ENCODE measurements around the gene SYTL3. TPM values are rescaled to one million over a fixed set of nuclear protein-coding genes. Genes with fewer than 3 reads are reported as not detected.

Gene SYTL3
- total RNA-seq, 4 donors from 2014 or later: 1.8 to 5.7 (median 2.9) TPM

- H3K4me3 ChIP-seq (ENCODE audit: low read depth, poor library complexity, severe bottlenecking): no peak overlapping the region
- intact Hi-C loops (cut with DNase I; ENCODE audit: low total_unique reads): no loop called here
- no peak for DNase-seq (ENCODE audit: low spot score in 2 of 2)
- WGBS, 2 donors: 91 to 98% methylated on average over 3 of the region's 3 CpGs
- TF ChIP-seq POLR2A (IDR thresholded peaks at IDR 0.05): no peak
- no peak for TF ChIP-seq CTCF (IDR thresholded peaks at IDR 0.05)
These were observed 127.7 kb downstream of the SYTL3 start for GRCh38 chr6:158777510-158777909.

GRCh38 chr6:158778005-158778527 lies 128.2 kb downstream of the SYTL3 start:
- no peak overlapping the region for H3K4me3 ChIP-seq (ENCODE audit: low read depth, poor library complexity, severe bottlenecking)
- 76 to 87% methylated on average over 6 of the region's 6 CpGs for WGBS, 2 donors
- DNase-seq (ENCODE audit: low spot score in 2 of 2): peak in 1 of 2 donors; percentile 72
- TF ChIP-seq POLR2A (IDR thresholded peaks at IDR 0.05): no peak
- TF ChIP-seq CTCF (IDR thresholded peaks at IDR 0.05): no peak
- intact Hi-C loops (cut with DNase I; ENCODE audit: low total_unique reads): no loop called here

GRCh38 chr6:158780246-158780884 lies 130.5 kb downstream of the SYTL3 start:
- 91 to 93% methylated on average over 7 of the region's 7 CpGs for WGBS, 2 donors
- TF ChIP-seq POLR2A (IDR thresholded peaks at IDR 0.05) (no peak), CTCF (IDR thresholded peaks at IDR 0.05) (no peak)
- no peak overlapping the region for H3K4me3 ChIP-seq (ENCODE audit: low read depth, poor library complexity, severe bottlenecking)
- intact Hi-C loops (cut with DNase I; ENCODE audit: low total_unique reads): no loop called here
- DNase-seq (ENCODE audit: low spot score in 2 of 2): no peak

GRCh38 chr6:158780988-158781691 lies 131.3 kb downstream of the SYTL3 start:
- peak in 1 of 2 donors; percentile 87 for DNase-seq (ENCODE audit: low spot score in 2 of 2)
- no peak overlapping the region for H3K4me3 ChIP-seq (ENCODE audit: low read depth, poor library complexity, severe bottlenecking)
- 68 to 70% methylated on average over 11 of the region's 11 CpGs for WGBS, 2 donors
- intact Hi-C loops (cut with DNase I; ENCODE audit: low total_unique reads): no loop called here
- TF ChIP-seq POLR2A (IDR thresholded peaks at IDR 0.05) (no peak), CTCF (IDR thresholded peaks at IDR 0.05) (no peak)

DNA sequence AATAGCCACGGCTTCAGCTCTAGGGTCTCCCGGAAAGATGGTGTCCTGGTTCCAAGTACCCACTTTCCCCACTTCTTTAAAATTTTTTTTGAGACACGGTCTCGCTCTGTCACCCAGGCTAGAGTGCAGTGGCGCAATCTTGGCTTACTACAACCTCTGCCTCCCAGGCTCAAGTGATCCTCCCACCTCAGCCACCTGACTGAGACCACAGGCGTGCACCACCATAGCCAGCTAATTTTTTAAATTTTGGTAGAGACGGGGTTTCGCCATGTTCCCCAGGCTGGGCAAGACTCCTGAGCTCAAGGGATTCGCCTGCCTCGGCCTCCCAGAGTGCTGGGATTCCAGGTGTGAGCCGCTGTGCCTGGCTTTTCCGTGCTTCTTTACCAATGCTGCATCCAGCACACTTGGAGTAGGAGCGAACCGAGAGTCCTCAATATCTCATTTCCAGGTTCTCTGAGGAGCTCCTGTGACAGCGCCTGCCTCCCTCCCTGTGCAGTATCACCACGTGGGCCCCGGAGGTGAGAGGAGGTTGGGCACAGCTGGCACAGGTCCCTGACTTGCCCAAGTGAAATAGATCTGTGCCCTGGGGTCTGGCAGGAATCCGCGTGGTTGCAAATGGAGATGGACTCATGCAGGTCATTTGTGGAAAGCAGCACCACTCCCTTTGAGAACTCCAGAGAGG lies 132.0 kb downstream of the SYTL3 start:
- intact Hi-C loops (cut with DNase I; ENCODE audit: low total_unique reads): no loop called here
- peak in 1 of 2 donors; percentile 86 for DNase-seq (ENCODE audit: low spot score in 2 of 2)
- 69 to 79% methylated on average over 19 of the region's 19 CpGs for WGBS, 2 donors

More for the DNA sequence above, 132.0 kb downstream of the SYTL3 start:
- no peak overlapping the region for H3K4me3 ChIP-seq (ENCODE audit: low read depth, poor library complexity, severe bottlenecking)
- TF ChIP-seq CTCF (IDR thresholded peaks at IDR 0.05) (no peak), POLR2A (IDR thresholded peaks at IDR 0.05) (no peak)

Measured in lower leg skin (tissue), 4 donors.